ENCODE measurements around the gene CISD2. TPM values are rescaled to one million over a fixed set of nuclear protein-coding genes. Genes with fewer than 3 reads are reported as not detected.
"Not testable (repeated sequence)": the region's sequence is repeated elsewhere in the genome, so short reads cannot be mapped to it uniquely, and the experiment has no call there.

The CISD2 gene
- total RNA-seq, 3 donors from 2014 or later = 29.0 to 36.9 (median 29.1) TPM

DNA sequence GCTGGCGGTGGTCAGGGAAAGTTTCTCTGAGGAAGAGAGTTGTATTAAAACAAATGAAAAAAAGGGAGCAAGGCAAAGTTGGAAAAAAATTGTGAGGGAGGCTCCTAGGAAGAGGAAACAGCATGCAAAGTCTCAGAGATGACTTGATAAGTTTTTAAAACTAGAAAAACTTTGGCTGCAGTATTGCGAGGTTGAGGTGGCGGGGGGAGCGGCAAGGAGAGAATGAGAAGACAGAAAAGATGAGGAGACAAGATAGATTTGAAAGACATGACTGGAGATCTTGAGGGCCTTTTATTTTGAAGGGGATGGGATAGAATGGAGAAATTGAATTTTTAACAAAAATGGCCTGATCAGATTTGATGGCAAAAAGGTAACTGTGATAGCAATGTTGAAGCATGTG lies 36.7 kb upstream of the CISD2 start:
- peaks cover 8% of the 10 kb centered on the region for H3K36me3 Mint-ChIP-seq (ENCODE audit: insufficient read depth)
- DNase-seq (no peak), ATAC-seq (no peak)
- no peaks in the 10 kb centered on the region for H3K27me3 Mint-ChIP-seq (ENCODE audit: low read depth)
- peaks cover 21% of the 10 kb centered on the region for H3K4me1 Mint-ChIP-seq (ENCODE audit: low read depth)
- H3K4me3 Mint-ChIP-seq = no peak overlapping the region
- no peaks in the 10 kb centered on the region for H3K9me3 Mint-ChIP-seq

- no peak overlapping the region for H3K4me3 Mint-ChIP-seq
Observed at GRCh38 chr4:102832667-102833066, 36.1 kb upstream of the CISD2 start.

DNA sequence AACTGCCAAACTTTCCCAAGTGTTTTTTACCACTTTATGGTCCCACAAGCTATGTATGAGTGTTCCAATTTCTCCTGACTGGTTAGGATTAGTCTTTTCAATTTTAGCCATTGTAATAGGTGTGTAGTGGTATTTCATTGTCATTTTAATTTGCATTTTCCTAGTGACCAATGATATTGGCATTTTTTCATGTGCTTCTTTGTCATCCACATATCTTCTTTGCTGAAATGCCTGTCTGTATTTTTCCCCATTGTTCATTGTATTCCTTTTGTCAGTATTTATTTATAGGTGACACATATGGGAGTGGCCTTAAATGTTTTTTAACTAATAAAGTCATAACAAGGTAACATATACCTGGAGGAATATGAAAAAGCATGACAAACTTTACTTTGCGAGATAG lies 32.2 kb upstream of the CISD2 start:
- Mint-ChIP-seq H3K4me1 (ENCODE audit: low read depth) (peaks cover 7% of the 10 kb centered on the region), H3K36me3 (ENCODE audit: insufficient read depth) (peaks cover 12% of the 10 kb centered on the region), H3K27me3 (ENCODE audit: low read depth) (no peaks in the 10 kb centered on the region), H3K4me3 (no peak overlapping the region), H3K9me3 (no peaks in the 10 kb centered on the region)
- ATAC-seq = no peak
- no peak for DNase-seq

More at GRCh38 chr4:102832667-102833066, 36.1 kb upstream of the CISD2 start:
- peaks cover 8% of the 10 kb centered on the region for H3K36me3 Mint-ChIP-seq (ENCODE audit: insufficient read depth)
- no peaks in the 10 kb centered on the region for H3K9me3 Mint-ChIP-seq
- DNase-seq = no peak
- peaks cover 21% of the 10 kb centered on the region for H3K4me1 Mint-ChIP-seq (ENCODE audit: low read depth)
- no peaks in the 10 kb centered on the region for H3K27me3 Mint-ChIP-seq (ENCODE audit: low read depth)
- ATAC-seq = no peak

GRCh38 chr4:102842367-102842766 lies 26.4 kb upstream of the CISD2 start:
- no peaks in the 10 kb centered on the region for H3K27me3 Mint-ChIP-seq (ENCODE audit: low read depth)
- DNase-seq (no peak), ATAC-seq (no peak)
- H3K4me3 Mint-ChIP-seq = no peak overlapping the region
- no peaks in the 10 kb centered on the region for H3K9me3 Mint-ChIP-seq
- no peaks in the 10 kb centered on the region for H3K4me1 Mint-ChIP-seq (ENCODE audit: low read depth)
- H3K36me3 Mint-ChIP-seq (ENCODE audit: insufficient read depth) = peaks cover 5% of the 10 kb centered on the region

DNA sequence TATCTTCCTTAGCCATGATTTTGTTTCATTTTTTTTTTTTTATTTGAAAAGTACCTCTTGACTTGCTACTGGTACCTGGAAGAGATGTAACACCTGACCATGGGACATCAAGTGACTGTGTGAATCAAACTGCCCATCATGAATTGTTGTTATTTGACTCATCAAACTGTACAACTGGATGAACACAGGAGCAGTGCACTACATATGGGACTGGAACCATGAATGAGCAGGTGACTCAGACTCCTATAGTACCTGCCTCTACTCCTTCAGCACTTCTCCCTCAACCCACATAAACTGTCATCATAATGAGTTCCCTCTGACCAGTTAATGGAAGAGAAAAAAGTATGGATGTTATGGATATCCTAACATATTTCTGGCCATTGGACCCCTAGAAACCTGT lies 25.5 kb upstream of the CISD2 start:
- Mint-ChIP-seq H3K9me3 (no peaks in the 10 kb centered on the region), H3K36me3 (ENCODE audit: insufficient read depth) (peaks cover 4% of the 10 kb centered on the region), H3K4me3 (no peak overlapping the region), H3K4me1 (ENCODE audit: low read depth) (no peaks in the 10 kb centered on the region), H3K27me3 (ENCODE audit: low read depth) (no peaks in the 10 kb centered on the region)
- DNase-seq (no peak), ATAC-seq (no peak)

GRCh38 chr4:102843938-102844337 lies 24.9 kb upstream of the CISD2 start:
- Mint-ChIP-seq H3K27me3 (ENCODE audit: low read depth) (no peaks in the 10 kb centered on the region), H3K9me3 (no peaks in the 10 kb centered on the region), H3K4me3 (no peak overlapping the region), H3K4me1 (ENCODE audit: low read depth) (peaks cover 1% of the 10 kb centered on the region), H3K36me3 (ENCODE audit: insufficient read depth) (peaks cover 3% of the 10 kb centered on the region)
- DNase-seq (no peak), ATAC-seq (no peak)

DNA sequence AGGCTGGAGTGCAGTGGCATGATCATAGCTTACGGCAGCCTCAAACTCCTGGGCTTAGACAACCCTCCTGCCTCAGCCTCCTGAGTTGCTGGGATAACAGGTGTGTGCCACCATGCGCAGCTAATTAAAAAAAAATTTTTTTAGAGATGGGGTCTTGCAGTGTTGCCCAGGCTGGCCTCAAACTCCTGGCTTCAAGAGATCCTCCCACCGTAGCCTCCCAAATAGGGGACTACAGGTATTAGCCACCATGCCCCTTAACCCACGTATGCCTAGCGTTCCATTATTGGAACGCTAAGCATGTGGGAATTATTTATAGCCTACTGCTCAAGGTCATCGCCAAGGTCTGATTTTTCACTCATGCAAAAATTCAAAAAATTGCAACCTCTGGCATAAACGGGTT lies 21.1 kb upstream of the CISD2 start:
- Mint-ChIP-seq H3K36me3 (ENCODE audit: insufficient read depth) (no peaks in the 10 kb centered on the region), H3K4me3 (no peak overlapping the region), H3K4me1 (ENCODE audit: low read depth) (peaks cover 3% of the 10 kb centered on the region), H3K27me3 (ENCODE audit: low read depth) (no peaks in the 10 kb centered on the region), H3K9me3 (no peaks in the 10 kb centered on the region)
- DNase-seq (no peak), ATAC-seq (no peak)

DNA sequence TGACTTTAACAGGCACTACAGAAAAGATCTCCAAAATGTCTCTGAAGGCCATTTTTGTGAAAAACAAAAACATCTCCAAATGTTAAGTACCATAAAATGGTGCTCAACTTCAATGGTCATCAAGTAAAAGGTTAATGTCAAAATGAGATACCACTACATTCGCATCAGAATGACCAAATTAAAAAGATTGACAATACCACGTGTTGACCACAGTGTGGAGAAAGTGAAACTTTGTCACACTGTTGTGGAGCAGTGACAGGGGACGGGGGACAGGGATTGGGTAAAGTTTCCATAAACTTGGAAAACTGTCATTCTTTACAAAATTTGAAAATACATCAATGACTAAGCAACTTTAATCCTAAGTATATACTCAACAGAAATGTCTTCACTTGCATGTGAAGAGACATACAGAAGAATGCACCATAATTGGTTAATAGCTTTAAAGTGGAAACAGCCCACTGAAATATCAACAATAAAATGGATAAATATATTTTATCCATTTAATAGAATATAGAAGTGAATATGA lies 19.1 kb upstream of the CISD2 start:
- Mint-ChIP-seq H3K4me3 (no peak overlapping the region), H3K4me1 (ENCODE audit: low read depth) (peaks cover 3% of the 10 kb centered on the region), H3K27me3 (ENCODE audit: low read depth) (no peaks in the 10 kb centered on the region), H3K36me3 (ENCODE audit: insufficient read depth) (no peaks in the 10 kb centered on the region), H3K9me3 (no peaks in the 10 kb centered on the region)
- no peak for DNase-seq
- no peak for ATAC-seq

DNA sequence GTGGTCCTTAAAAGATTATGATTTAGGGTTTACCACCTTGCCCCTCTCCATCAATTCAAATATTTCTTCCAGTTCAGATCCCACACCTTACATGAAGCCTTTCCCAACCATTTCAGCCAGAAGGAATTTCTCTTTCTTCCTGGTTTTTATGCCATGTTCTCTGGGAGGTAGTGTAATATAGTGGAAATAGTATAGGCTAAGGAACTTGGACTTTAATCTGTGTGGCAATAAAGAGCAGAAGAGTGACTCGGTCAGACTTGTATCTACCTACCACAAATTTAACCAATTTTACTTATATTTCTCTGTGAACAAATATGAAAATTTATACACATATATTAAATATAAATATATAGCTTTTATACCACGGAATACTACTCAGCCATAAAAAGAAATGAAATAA lies 18.4 kb upstream of the CISD2 start:
- no peak for DNase-seq

GRCh38 chr4:102858828-102859464 lies 9.8 kb upstream of the CISD2 start:
- Mint-ChIP-seq H3K27me3 (ENCODE audit: low read depth) (no peaks in the 10 kb centered on the region), H3K4me3 (no peak overlapping the region), H3K36me3 (ENCODE audit: insufficient read depth) (peaks cover 3% of the 10 kb centered on the region), H3K9me3 (peaks cover 20% of the 10 kb centered on the region), H3K4me1 (ENCODE audit: low read depth) (no peaks in the 10 kb centered on the region)
- DNase-seq (no peak), ATAC-seq (no peak)

More for the DNA sequence above, 18.4 kb upstream of the CISD2 start:
- Mint-ChIP-seq H3K27me3 (ENCODE audit: low read depth) (no peaks in the 10 kb centered on the region), H3K36me3 (ENCODE audit: insufficient read depth) (no peaks in the 10 kb centered on the region), H3K4me3 (no peak overlapping the region), H3K9me3 (no peaks in the 10 kb centered on the region), H3K4me1 (ENCODE audit: low read depth) (peaks cover 3% of the 10 kb centered on the region)
- no peak for ATAC-seq

- H3K36me3 Mint-ChIP-seq (ENCODE audit: insufficient read depth) = peaks cover 3% of the 10 kb centered on the region
- peaks cover 20% of the 10 kb centered on the region for H3K9me3 Mint-ChIP-seq
- DNase-seq (no peak), ATAC-seq (no peak)
- peaks cover 15% of the 10 kb centered on the region for H3K4me1 Mint-ChIP-seq (ENCODE audit: low read depth)
- H3K27me3 Mint-ChIP-seq (ENCODE audit: low read depth) = no peaks in the 10 kb centered on the region
- no peak overlapping the region for H3K4me3 Mint-ChIP-seq
Observed at GRCh38 chr4:102860611-102861324, 8.0 kb upstream of the CISD2 start.

DNA sequence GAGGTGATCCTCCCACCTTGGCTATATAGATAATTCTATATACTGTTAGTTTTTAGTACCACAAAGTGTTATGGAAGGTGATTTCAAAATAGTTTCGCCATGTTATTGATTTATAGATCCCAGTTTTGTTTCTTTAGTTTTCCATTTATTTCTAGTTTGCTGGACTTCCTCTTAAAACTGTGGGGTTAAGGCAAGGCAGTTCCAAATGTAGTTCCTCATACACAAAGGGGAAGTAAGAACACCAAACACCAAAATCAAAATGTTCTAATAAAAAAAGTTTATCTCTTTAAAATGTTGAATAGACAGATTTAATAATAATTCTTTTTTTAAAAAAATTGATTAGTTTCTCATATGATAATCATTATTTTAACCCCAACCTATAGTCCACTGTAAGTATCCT lies 6.8 kb upstream of the CISD2 start:
- Mint-ChIP-seq H3K4me3 (no peak overlapping the region), H3K27me3 (ENCODE audit: low read depth) (no peaks in the 10 kb centered on the region), H3K4me1 (ENCODE audit: low read depth) (peaks cover 26% of the 10 kb centered on the region), H3K36me3 (ENCODE audit: insufficient read depth) (peaks cover 3% of the 10 kb centered on the region), H3K9me3 (peaks cover 20% of the 10 kb centered on the region)
- DNase-seq (no peak), ATAC-seq (no peak)

- H3K4me3 Mint-ChIP-seq = no peak overlapping the region
- H3K36me3 Mint-ChIP-seq (ENCODE audit: insufficient read depth) = peaks cover 3% of the 10 kb centered on the region
- H3K27me3 Mint-ChIP-seq (ENCODE audit: low read depth) = no peaks in the 10 kb centered on the region
- H3K9me3 Mint-ChIP-seq = peaks cover 20% of the 10 kb centered on the region
- ATAC-seq (no peak), DNase-seq (no peak)
- peaks cover 32% of the 10 kb centered on the region for H3K4me1 Mint-ChIP-seq (ENCODE audit: low read depth)
Observed at GRCh38 chr4:102862747-102863146, 6.0 kb upstream of the CISD2 start.

DNA sequence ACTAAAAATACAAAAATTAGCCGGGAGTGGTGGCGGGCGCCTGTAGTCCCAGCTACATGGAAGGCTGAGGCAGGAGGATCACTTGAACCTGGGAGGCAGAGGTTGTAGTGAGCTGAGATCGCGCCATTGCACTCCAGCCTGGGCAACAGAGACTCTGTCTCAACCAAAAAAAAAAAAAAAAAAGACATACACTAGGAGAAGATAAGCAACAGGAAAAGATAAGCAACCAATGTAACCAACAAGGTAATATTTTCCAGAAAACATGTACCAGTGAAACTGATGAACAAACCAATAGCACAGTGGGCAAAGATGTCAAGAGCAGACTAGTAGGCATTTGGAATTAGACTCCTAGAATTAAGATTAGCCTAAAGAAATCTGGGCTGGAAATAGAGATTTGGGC lies 3.5 kb upstream of the CISD2 start:
- DNase-seq = not testable (repeated sequence)

More for the DNA sequence above, 3.5 kb upstream of the CISD2 start:
- H3K9me3 Mint-ChIP-seq; H3K27me3 Mint-ChIP-seq (ENCODE audit: low read depth); H3K4me3 Mint-ChIP-seq; H3K36me3 Mint-ChIP-seq (ENCODE audit: insufficient read depth); ATAC-seq: not testable (repeated sequence)
- H3K4me1 Mint-ChIP-seq (ENCODE audit: low read depth) = peaks cover 48% of the 10 kb centered on the region

Data from activated T-cell treated with anti-CD3 and anti-CD28 coated beads, Interleukin-2, amount 50 U/mL, for 4 hours (primary cell).